NT2/D1 (cell line): Measurements from ENCODE around the gene PCDHGC4.

Experiments
- DNase-seq: peaks from one replicate; pipeline ENCODE4 v3.0.0-alpha.2; 2011; ENCODE audit warnings: low read depth, low spot score
- H3K27me3 ChIP-seq: 2 replicates; pipeline ENCODE4 v1.6.0; 2011; ENCODE audit warnings: mild to moderate bottlenecking; ENCODE audit not compliant: insufficient read length, insufficient read depth
- H3K36me3 ChIP-seq: 2 replicates; pipeline ENCODE4 v1.6.1; 2011; ENCODE audit warnings: mild to moderate bottlenecking, low read length, mixed read lengths; ENCODE audit not compliant: insufficient read depth, insufficient read length
- H3K4me1 ChIP-seq: 2 replicates; pipeline ENCODE4 v1.5.1; 2011; ENCODE audit not compliant: insufficient read depth, insufficient read length
- H3K4me3 ChIP-seq: 2 replicates; pipeline ENCODE4 v1.5.1; 2011; ENCODE audit warnings: low read depth; ENCODE audit not compliant: insufficient read length
- H3K9ac ChIP-seq: 2 replicates; pipeline ENCODE4 v1.6.0; 2011; ENCODE audit warnings: low read depth; ENCODE audit not compliant: insufficient read length
- H3K9me3 ChIP-seq: 2 replicates; pipeline ENCODE4 v1.5.1; 2011; ENCODE audit warnings: mild to moderate bottlenecking, low read length; ENCODE audit not compliant: insufficient read depth
- SUZ12 ChIP-seq: IDR thresholded peaks from 2 replicates; pipeline ENCODE4 v1.6.1; 2011; ENCODE audit not compliant: insufficient read length, insufficient read depth; ENCODE audit errors: extremely low read depth
- YY1 ChIP-seq: IDR thresholded peaks from 2 replicates; pipeline ENCODE4 v1.6.1; 2011; ENCODE audit not compliant: insufficient read length, insufficient read depth
- ZNF274 ChIP-seq: IDR thresholded peaks from 2 replicates; pipeline ENCODE4 v1.6.1; 2011; ENCODE audit warnings: mild to moderate bottlenecking, low read depth, low read length

PCDHGC4 gene

GRCh38 chr5:141514330-141515133 lies 29.7 kb downstream of the PCDHGC4 start:
- no peak for DNase-seq
- Histone ChIP-seq H3K9ac (peak overlapping the region; percentile 74), H3K9me3 (no peaks in the 10 kb centered on the region), H3K4me1 (peaks cover 6% of the 10 kb centered on the region), H3K27me3 (no peaks in the 10 kb centered on the region), H3K36me3 (peaks cover 54% of the 10 kb centered on the region), H3K4me3 (peak overlapping the region; percentile 60)
- no peak for TF ChIP-seq ZNF274
- no peak for TF ChIP-seq SUZ12
- no peak for TF ChIP-seq YY1

DNA sequence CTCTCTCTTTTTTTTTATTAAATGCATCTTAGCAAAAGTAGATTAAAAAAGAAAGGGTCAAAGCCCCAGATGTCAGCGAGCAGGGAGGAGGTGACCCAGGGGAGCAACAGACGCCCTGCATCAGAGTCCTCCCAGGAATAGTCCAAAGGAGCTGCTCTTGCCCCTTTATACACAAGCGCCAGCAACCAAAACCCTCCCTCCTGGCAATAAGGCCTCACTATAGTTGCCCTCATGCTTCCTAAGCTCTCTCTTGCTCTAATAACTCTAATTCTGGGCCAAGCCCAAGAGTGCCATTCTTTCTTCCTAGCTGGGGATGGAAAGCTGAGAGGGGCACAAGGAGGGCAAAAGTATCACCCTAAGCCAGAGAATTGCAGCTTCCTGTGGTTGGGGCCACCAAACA lies 30.3 kb downstream of the PCDHGC4 start:
- TF ChIP-seq SUZ12 (no peak), ZNF274 (no peak), YY1 (no peak)
- Histone ChIP-seq H3K4me3 (no peak overlapping the region), H3K9ac (no peak overlapping the region), H3K36me3 (peaks cover 60% of the 10 kb centered on the region), H3K4me1 (peaks cover 6% of the 10 kb centered on the region), H3K27me3 (no peaks in the 10 kb centered on the region), H3K9me3 (no peaks in the 10 kb centered on the region)
- DNase-seq, result no peak

GRCh38 chr5:141515946-141516671 lies 31.3 kb downstream of the PCDHGC4 start:
- Histone ChIP-seq H3K9me3 (no peaks in the 10 kb centered on the region), H3K9ac (no peak overlapping the region), H3K36me3 (peaks cover 62% of the 10 kb centered on the region), H3K4me3 (no peak overlapping the region), H3K4me1 (peaks cover 6% of the 10 kb centered on the region), H3K27me3 (no peaks in the 10 kb centered on the region)
- TF ChIP-seq YY1 (no peak), SUZ12 (no peak), ZNF274 (no peak)
- no peak for DNase-seq

GRCh38 chr5:141516672-141517025 lies 31.8 kb downstream of the PCDHGC4 start:
- H3K4me1 ChIP-seq, result peaks cover 6% of the 10 kb centered on the region
- TF ChIP-seq ZNF274 (no peak), YY1 (no peak), SUZ12 (no peak)
- no peaks in the 10 kb centered on the region for H3K9me3 ChIP-seq
- DNase-seq, result no peak
- H3K36me3 ChIP-seq, result peaks cover 58% of the 10 kb centered on the region
- H3K27me3 ChIP-seq, result no peaks in the 10 kb centered on the region
- no peak overlapping the region for H3K9ac ChIP-seq
- no peak overlapping the region for H3K4me3 ChIP-seq

DNA sequence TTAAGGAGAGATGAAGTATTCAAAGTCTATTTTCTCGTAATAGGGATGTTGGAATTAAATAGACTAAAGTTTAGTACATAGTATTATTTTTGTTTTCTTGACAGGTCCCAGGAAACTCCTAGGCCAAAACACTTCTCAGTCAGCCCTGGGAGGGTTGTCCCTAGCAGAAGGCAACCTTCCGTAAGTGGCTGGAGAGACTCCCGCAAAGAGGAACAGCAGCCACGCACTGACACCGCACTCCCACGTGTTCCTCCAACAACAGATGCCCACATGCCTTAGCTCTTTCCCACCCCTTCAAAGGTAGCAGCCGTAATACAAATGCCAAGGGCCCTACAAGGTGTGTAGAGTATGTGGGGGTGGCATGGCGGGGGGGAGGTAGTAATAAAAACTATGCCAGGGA lies 32.5 kb downstream of the PCDHGC4 start:
- Histone ChIP-seq H3K9ac (no peak overlapping the region), H3K4me1 (peaks cover 6% of the 10 kb centered on the region), H3K36me3 (peaks cover 61% of the 10 kb centered on the region)

GRCh38 chr5:141517880-141518617 lies 33.2 kb downstream of the PCDHGC4 start:
- no peaks in the 10 kb centered on the region for H3K27me3 ChIP-seq
- H3K9ac ChIP-seq, result no peak overlapping the region
- no peak for TF ChIP-seq ZNF274
- no peak for TF ChIP-seq SUZ12
- DNase-seq, result no peak
- no peak overlapping the region for H3K4me3 ChIP-seq
- H3K4me1 ChIP-seq, result peaks cover 9% of the 10 kb centered on the region
- H3K9me3 ChIP-seq, result no peaks in the 10 kb centered on the region
- H3K36me3 ChIP-seq, result peaks cover 68% of the 10 kb centered on the region

More for the DNA sequence above, 32.5 kb downstream of the PCDHGC4 start:
- Histone ChIP-seq H3K27me3 (no peaks in the 10 kb centered on the region), H3K9me3 (no peaks in the 10 kb centered on the region), H3K4me3 (no peak overlapping the region)
- no peak for DNase-seq
- TF ChIP-seq ZNF274, result no peak
- TF ChIP-seq YY1, result no peak
- TF ChIP-seq SUZ12, result no peak

- no peak for DNase-seq
- no peaks in the 10 kb centered on the region for H3K27me3 ChIP-seq
- TF ChIP-seq SUZ12 (no peak), ZNF274 (no peak), YY1 (no peak)
- H3K9me3 ChIP-seq, result no peaks in the 10 kb centered on the region
- H3K4me1 ChIP-seq, result peaks cover 9% of the 10 kb centered on the region
- no peak overlapping the region for H3K4me3 ChIP-seq
- H3K36me3 ChIP-seq, result peaks cover 74% of the 10 kb centered on the region
- no peak overlapping the region for H3K9ac ChIP-seq
Measured at GRCh38 chr5:141518618-141519015, 33.8 kb downstream of the PCDHGC4 start.
